Transverse colon (tissue), 3 donors: ENCODE data around the gene GPER1.

Experiments used
- POLR2A ChIP-seq: fragments of 450-650 bp; IDR thresholded peaks from one replicate; pipeline ENCODE4 v1.6.1; 2016; ENCODE audit warnings: antibody characterized with exemption, mild to moderate bottlenecking, moderate library complexity
- TF ChIP-seq, protein P1 (sequence below), 5 experiments: fragments of 200-600 bp in 3 of 5; fragments of 450-650 bp in 2 of 5; sonication (generic) in 3 of 5; IDR thresholded peaks; 1 replicate in 2 of 5; 2 replicates in 3 of 5; pipeline ENCODE4 v1.5.1; 2016 to 2017; ENCODE audit warnings: antibody characterized with exemption in 5 of 5, inconsistent platforms in 3 of 5, mild to moderate bottlenecking in 2 of 5, moderate library complexity in 1 of 5

GRCh38 chr7:1112109-1112508 lies 24.2 kb downstream of the GPER1 start:
- TF ChIP-seq, protein P1, sequence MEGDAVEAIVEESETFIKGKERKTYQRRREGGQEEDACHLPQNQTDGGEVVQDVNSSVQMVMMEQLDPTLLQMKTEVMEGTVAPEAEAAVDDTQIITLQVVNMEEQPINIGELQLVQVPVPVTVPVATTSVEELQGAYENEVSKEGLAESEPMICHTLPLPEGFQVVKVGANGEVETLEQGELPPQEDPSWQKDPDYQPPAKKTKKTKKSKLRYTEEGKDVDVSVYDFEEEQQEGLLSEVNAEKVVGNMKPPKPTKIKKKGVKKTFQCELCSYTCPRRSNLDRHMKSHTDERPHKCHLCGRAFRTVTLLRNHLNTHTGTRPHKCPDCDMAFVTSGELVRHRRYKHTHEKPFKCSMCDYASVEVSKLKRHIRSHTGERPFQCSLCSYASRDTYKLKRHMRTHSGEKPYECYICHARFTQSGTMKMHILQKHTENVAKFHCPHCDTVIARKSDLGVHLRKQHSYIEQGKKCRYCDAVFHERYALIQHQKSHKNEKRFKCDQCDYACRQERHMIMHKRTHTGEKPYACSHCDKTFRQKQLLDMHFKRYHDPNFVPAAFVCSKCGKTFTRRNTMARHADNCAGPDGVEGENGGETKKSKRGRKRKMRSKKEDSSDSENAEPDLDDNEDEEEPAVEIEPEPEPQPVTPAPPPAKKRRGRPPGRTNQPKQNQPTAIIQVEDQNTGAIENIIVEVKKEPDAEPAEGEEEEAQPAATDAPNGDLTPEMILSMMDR (IDR thresholded peaks at IDR 0.05) = no peak
- TF ChIP-seq POLR2A = no peak
